ENCODE results near the gene MRRF.

Gene MRRF

GRCh38 chr9:122377241-122378164, 112.8 kb downstream of the MRRF start:
- TF ChIP-seq GATA3 (IDR thresholded peaks at IDR 0.05; ENCODE audit: low read depth, low read length) (no peak), GATA2 (IDR thresholded peaks at IDR 0.05; ENCODE audit: low read depth, low read length) (no peak)

GRCh38 chr9:122378236-122378635, 113.6 kb downstream of the MRRF start:
- TF ChIP-seq GATA3 (IDR thresholded peaks at IDR 0.05; ENCODE audit: low read depth, low read length) = no peak
- TF ChIP-seq GATA2 (IDR thresholded peaks at IDR 0.05; ENCODE audit: low read depth, low read length) = no peak

- TF ChIP-seq GATA3 (IDR thresholded peaks at IDR 0.05; ENCODE audit: low read depth, low read length) = no peak
- TF ChIP-seq GATA2 (IDR thresholded peaks at IDR 0.05; ENCODE audit: low read depth, low read length) = no peak
These were observed 114.7 kb downstream of the MRRF start for GRCh38 chr9:122379340-122379739.

- TF ChIP-seq GATA2 (IDR thresholded peaks at IDR 0.05; ENCODE audit: low read depth, low read length) = no peak
These were observed 115.6 kb downstream of the MRRF start for GRCh38 chr9:122380293-122380692.

Measured in SH-SY5Y (cell line).